Measurements from ENCODE around the gene MSS51. TPM values are rescaled to one million over a fixed set of nuclear protein-coding genes. Genes with fewer than 3 reads are reported as not detected.
"Not testable (repeated sequence)": the region's sequence is repeated elsewhere in the genome, so short reads cannot be mapped to it uniquely, and the experiment has no call there.

The MSS51 gene
- total RNA-seq, 1 donor, result 1.3 TPM

GRCh38 chr10:73416571-73416970 lies 16.8 kb downstream of the MSS51 start:
- DNase-seq (ENCODE audit: low read depth in 2 of 3, low spot score in 2 of 3), result no peak

- peak in 1 of 3 donors; percentile 9 for DNase-seq (ENCODE audit: low read depth in 2 of 3, low spot score in 2 of 3)
Observed at GRCh38 chr10:73414230-73414945, 19.0 kb downstream of the MSS51 start.

GRCh38 chr10:73413528-73414229 lies 19.7 kb downstream of the MSS51 start, which contains the start of gene ANXA7:
Gene ANXA7 (minus strand): TSS chr10:73414058. CDS start chr10:73400856, 13,202 bp downstream.
- DNase-seq (ENCODE audit: low read depth in 2 of 3, low spot score in 2 of 3), result peak; percentile 75 to 93 (median 90)

- DNase-seq (ENCODE audit: low read depth in 2 of 3, low spot score in 2 of 3), result peak; percentile 37 to 74 (median 59)
Observed at GRCh38 chr10:73413108-73413527, 20.2 kb downstream of the MSS51 start.

- DNase-seq (ENCODE audit: low read depth in 2 of 3, low spot score in 2 of 3), result no peak
Observed at GRCh38 chr10:73410897-73411296, 22.5 kb downstream of the MSS51 start.

- DNase-seq (ENCODE audit: low read depth in 2 of 3, low spot score in 2 of 3), result no peak
Observed at GRCh38 chr10:73408978-73409521, 24.3 kb downstream of the MSS51 start.

GRCh38 chr10:73408061-73408460 lies 25.3 kb downstream of the MSS51 start:
- DNase-seq (ENCODE audit: low read depth in 2 of 3, low spot score in 2 of 3), result no peak

GRCh38 chr10:73407495-73407894 lies 25.9 kb downstream of the MSS51 start:
- no peak for DNase-seq (ENCODE audit: low read depth in 2 of 3, low spot score in 2 of 3)

GRCh38 chr10:73406846-73407245 lies 26.5 kb downstream of the MSS51 start:
- no peak for DNase-seq (ENCODE audit: low read depth in 2 of 3, low spot score in 2 of 3)

- no peak for DNase-seq (ENCODE audit: low read depth in 2 of 3, low spot score in 2 of 3)
Observed at GRCh38 chr10:73405556-73405955, 27.8 kb downstream of the MSS51 start.

- DNase-seq (ENCODE audit: low read depth in 2 of 3, low spot score in 2 of 3), result no peak
Observed at GRCh38 chr10:73404690-73405089, 28.7 kb downstream of the MSS51 start.

GRCh38 chr10:73401636-73402035 lies 31.7 kb downstream of the MSS51 start:
- DNase-seq (ENCODE audit: low read depth in 2 of 3, low spot score in 2 of 3), result no peak

- no peak for DNase-seq (ENCODE audit: low read depth in 2 of 3, low spot score in 2 of 3)
Observed at GRCh38 chr10:73399063-73399462, 34.3 kb downstream of the MSS51 start.

GRCh38 chr10:73398024-73398423 lies 35.3 kb downstream of the MSS51 start:
- DNase-seq (ENCODE audit: low read depth in 2 of 3, low spot score in 2 of 3), result no peak

- DNase-seq (ENCODE audit: low read depth in 2 of 3, low spot score in 2 of 3), result not testable (repeated sequence)
Observed at GRCh38 chr10:73394325-73394724, 39.0 kb downstream of the MSS51 start.

- no peak for DNase-seq (ENCODE audit: low read depth in 2 of 3, low spot score in 2 of 3)
Observed at GRCh38 chr10:73388228-73388627, 45.1 kb downstream of the MSS51 start.

- DNase-seq (ENCODE audit: low read depth in 2 of 3, low spot score in 2 of 3), result no peak
Observed at GRCh38 chr10:73386583-73386982, 46.8 kb downstream of the MSS51 start.

- DNase-seq (ENCODE audit: low read depth in 2 of 3, low spot score in 2 of 3), result no peak
Observed at GRCh38 chr10:73379064-73379748, 54.2 kb downstream of the MSS51 start.

- no peak for DNase-seq (ENCODE audit: low read depth in 2 of 3, low spot score in 2 of 3)
Observed at GRCh38 chr10:73376679-73377078, 56.7 kb downstream of the MSS51 start.
